Neuronal stem cell (in vitro differentiated cells): Measurements from ENCODE around the gene FBXL20.
A peak's percentile ranks its signal among the peaks of the same experiment; 100 is the strongest.

Source experiments
- DNase-seq: peaks from one replicate; pipeline ENCODE4 v3.0.0-alpha.2; 2013; ENCODE audit warnings: low spot score
- H2AFZ ChIP-seq: one replicate; pipeline ENCODE4 v1.6.1; 2013; ENCODE audit warnings: mild to moderate bottlenecking, low read length, inconsistent platforms
- H2AK5ac ChIP-seq: 2 replicates; pipeline ENCODE4 v1.6.1; 2013; ENCODE audit warnings: low read depth, mild to moderate bottlenecking, inconsistent platforms, low read length, moderate library complexity, mixed read lengths
- H2BK120ac ChIP-seq: 2 replicates; pipeline ENCODE4 v1.6.1; 2013; ENCODE audit warnings: low read depth, mild to moderate bottlenecking, inconsistent platforms, low read length, moderate library complexity, mixed read lengths
- H2BK12ac ChIP-seq: one replicate; pipeline ENCODE4 v1.6.1; 2013; ENCODE audit warnings: low read length, inconsistent platforms
- H2BK15ac ChIP-seq: 2 replicates; pipeline ENCODE4 v1.6.1; 2013; ENCODE audit warnings: mild to moderate bottlenecking, low read length, inconsistent platforms, mixed read lengths
- H2BK5ac ChIP-seq: one replicate; pipeline ENCODE4 v1.6.1; 2013; ENCODE audit warnings: inconsistent platforms, mild to moderate bottlenecking, low read length, moderate library complexity
- H3K14ac ChIP-seq: one replicate; pipeline ENCODE4 v1.6.1; 2013; ENCODE audit warnings: low read length, inconsistent platforms
- H3K18ac ChIP-seq: 2 replicates; pipeline ENCODE4 v1.6.1; 2013; ENCODE audit warnings: low read length, inconsistent platforms
- H3K23ac ChIP-seq: 2 replicates; pipeline ENCODE4 v1.6.1; 2013; ENCODE audit warnings: low read depth, mild to moderate bottlenecking, mixed read lengths, low read length, inconsistent platforms; ENCODE audit not compliant: poor library complexity
- H3K27ac ChIP-seq: replicated peaks from 3 replicates; pipeline ENCODE4 v1.5.1; 2013; ENCODE audit warnings: low read length, inconsistent platforms
- H3K27me3 ChIP-seq, 3 experiments: 2 replicates each; pipeline ENCODE4 v1.6.1; 2013; ENCODE audit warnings: low read length in 3 of 3, mild to moderate bottlenecking in 2 of 3, inconsistent platforms in 1 of 3, low read depth in 1 of 3, mixed read lengths in 1 of 3, moderate library complexity in 1 of 3; ENCODE audit not compliant: control insufficient read depth in 3 of 3, insufficient read depth in 3 of 3
- H3K36me3 ChIP-seq, 2 donors: replicated peaks in 1 of 2; 2 replicates each; pipeline ENCODE4 v1.6.1; 2013; ENCODE audit warnings: low read length in 2 of 2; ENCODE audit not compliant: control insufficient read depth in 2 of 2, insufficient read depth in 2 of 2
- H3K4ac ChIP-seq: 2 replicates; pipeline ENCODE4 v1.6.1; 2013; ENCODE audit warnings: inconsistent platforms, mild to moderate bottlenecking, low read length, moderate library complexity
- H3K4me1 ChIP-seq, 2 donors: 1 replicate in 1 of 2; 2 replicates in 1 of 2; pipeline ENCODE4 v1.6.1; 2013; ENCODE audit warnings: low read length in 2 of 2, low read depth in 1 of 2; ENCODE audit not compliant: control insufficient read depth in 2 of 2, insufficient read depth in 1 of 2
- H3K4me2 ChIP-seq: one replicate; pipeline ENCODE4 v1.6.1; 2013; ENCODE audit warnings: mild to moderate bottlenecking, low read length, inconsistent platforms; ENCODE audit not compliant: insufficient read depth, poor library complexity, severe bottlenecking
- H3K4me3 ChIP-seq, 2 donors: 2 replicates each; pipeline ENCODE4 v1.5.1; 2013; ENCODE audit warnings: low read length in 2 of 2, mild to moderate bottlenecking in 2 of 2, inconsistent platforms in 1 of 2, moderate library complexity in 1 of 2
- H3K79me1 ChIP-seq: one replicate; pipeline ENCODE4 v1.6.1; 2013; ENCODE audit warnings: low read depth, mild to moderate bottlenecking, inconsistent platforms, low read length, moderate library complexity
- H3K9ac ChIP-seq: one replicate; pipeline ENCODE4 v1.6.1; 2013; ENCODE audit warnings: mild to moderate bottlenecking, low read depth, low read length, inconsistent platforms; ENCODE audit not compliant: poor library complexity
- H3K9me3 ChIP-seq, 2 donors: replicated peaks in 1 of 2; 2 replicates each; pipeline versions ENCODE3 to v1.6.1; 2013; ENCODE audit warnings: low read length in 2 of 2, mild to moderate bottlenecking in 2 of 2, inconsistent platforms in 1 of 2, low read depth in 1 of 2, mixed read lengths in 1 of 2, moderate library complexity in 1 of 2; ENCODE audit not compliant: control insufficient read depth in 2 of 2, insufficient read depth in 1 of 2
- H4K8ac ChIP-seq: one replicate; pipeline ENCODE4 v1.6.1; 2013; ENCODE audit warnings: low read depth, mild to moderate bottlenecking, inconsistent platforms, low read length, moderate library complexity
- H4K91ac ChIP-seq: one replicate; pipeline ENCODE4 v1.6.1; 2013; ENCODE audit warnings: low read length, low read depth, mild to moderate bottlenecking, inconsistent platforms; ENCODE audit not compliant: poor library complexity
- WGBS, 2 donors: extraction: QIAGEN DNeasy Blood & Tissue Kit; methylation state at CpG; one replicate each; pipeline ENCODE4 v1.1.7; 2013; ENCODE audit warnings: missing lambda C conversion rate in 2 of 2, mixed read lengths in 1 of 2; ENCODE audit not compliant: insufficient read length in 2 of 2, insufficient replicate concordance in 1 of 2; ENCODE audit errors: extremely low coverage in 2 of 2; 5-methylcytosine and 5-hydroxymethylcytosine counted together

Gene FBXL20

DNA sequence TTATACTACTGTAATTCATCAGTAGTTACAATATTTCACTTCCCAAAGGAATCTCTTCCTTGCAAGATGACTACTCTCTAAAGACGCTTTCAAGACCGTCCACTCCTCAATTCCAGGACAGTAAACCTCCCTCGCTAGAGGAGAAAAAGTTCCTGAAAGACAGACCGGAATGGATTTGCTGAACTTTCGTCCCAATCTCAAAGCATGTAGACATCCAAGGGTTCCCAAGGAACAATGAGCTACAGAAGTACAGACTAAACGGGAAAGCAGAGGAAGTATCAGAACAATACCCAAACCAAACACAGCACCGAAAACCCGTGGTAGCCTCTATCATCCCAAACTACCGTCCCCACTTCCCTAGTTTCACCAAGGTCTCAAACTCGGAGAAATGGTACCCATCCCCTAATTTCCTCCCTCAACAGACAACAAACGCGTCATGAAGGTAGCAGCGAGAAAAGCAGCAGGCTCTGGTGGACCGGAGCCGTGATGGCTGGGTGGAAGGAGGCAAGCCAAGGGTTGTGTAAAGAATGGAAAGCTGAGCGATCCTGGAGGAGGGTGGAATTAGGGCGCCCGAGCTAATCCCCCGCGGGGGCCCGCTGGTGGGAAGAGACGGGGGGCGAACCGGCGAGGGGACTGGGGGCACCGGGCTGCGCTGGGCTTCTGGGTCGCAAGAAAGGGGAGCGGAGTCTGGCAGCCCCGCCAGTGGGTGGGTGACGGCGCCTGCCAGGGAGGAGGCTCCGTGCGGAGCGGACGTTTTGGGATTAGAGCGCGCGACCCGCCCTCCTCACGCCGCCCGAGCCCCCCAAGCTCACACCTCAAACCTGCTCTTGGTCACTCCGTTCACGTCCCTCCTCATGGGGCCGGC lies 647 bp downstream of the FBXL20 start:
- no peak overlapping the region for H2BK5ac ChIP-seq
- peak overlapping the region; percentile 95 for H3K18ac ChIP-seq
- no peak overlapping the region for H2BK12ac ChIP-seq
- no peak overlapping the region for H4K8ac ChIP-seq
- no peak overlapping the region for H2BK120ac ChIP-seq
- H2AK5ac ChIP-seq, result no peak overlapping the region
- H3K14ac ChIP-seq, result no peak overlapping the region
- no peak overlapping the region for H3K4ac ChIP-seq
- H3K27ac ChIP-seq, result peak overlapping the region; percentile 78
- H3K4me2 ChIP-seq, result peak overlapping the region; percentile 84
- H3K4me3 ChIP-seq, result peak overlapping the region; percentile 96 to 98
- H3K27me3 ChIP-seq, result no peaks in the 10 kb centered on the region
- H3K36me3 ChIP-seq, result peaks cover 0 to 14% of the 10 kb centered on the region in 2 donors
- no peaks in the 10 kb centered on the region for H3K9me3 ChIP-seq
- peaks cover 0 to 3% of the 10 kb centered on the region in 2 donors for H3K4me1 ChIP-seq
- H3K9ac ChIP-seq, result peak overlapping the region; percentile 95
- peak overlapping the region; percentile 67 for H2BK15ac ChIP-seq
- H3K23ac ChIP-seq, result peak overlapping the region; percentile 80
- peak overlapping the region; percentile 97 for H2AFZ ChIP-seq
- DNase-seq, result no peak
- H3K79me1 ChIP-seq, result peaks cover 6% of the 10 kb centered on the region
- WGBS, 2 donors, result no CpG with 5 or more reads among the region's 46 CpGs
- H4K91ac ChIP-seq, result no peak overlapping the region

GRCh38 chr17:39399791-39400190 lies 1.6 kb downstream of the FBXL20 start:
- no peak overlapping the region for H3K4ac ChIP-seq
- no peak overlapping the region for H2AFZ ChIP-seq
- no peak overlapping the region for H3K9ac ChIP-seq
- no peak overlapping the region for H2BK15ac ChIP-seq
- H3K23ac ChIP-seq, result no peak overlapping the region
- H3K36me3 ChIP-seq, result peaks cover 0 to 4% of the 10 kb centered on the region in 2 donors
- H3K27me3 ChIP-seq, result no peaks in the 10 kb centered on the region
- H4K8ac ChIP-seq, result no peak overlapping the region
- peaks cover 0 to 3% of the 10 kb centered on the region in 2 donors for H3K4me1 ChIP-seq
- DNase-seq, result no peak
- no peak overlapping the region for H3K18ac ChIP-seq
- H2BK12ac ChIP-seq, result no peak overlapping the region
- no peak overlapping the region for H3K4me2 ChIP-seq
- no CpG with 5 or more reads among the region's 4 CpGs for WGBS, 2 donors
- no peak overlapping the region for H2BK5ac ChIP-seq
- no peak overlapping the region for H3K14ac ChIP-seq
- H3K4me3 ChIP-seq, result peak overlapping the region in 1 of 2 donors; percentile 96
- H2BK120ac ChIP-seq, result no peak overlapping the region
- H3K79me1 ChIP-seq, result peaks cover 6% of the 10 kb centered on the region
- H3K9me3 ChIP-seq, result no peaks in the 10 kb centered on the region
- H4K91ac ChIP-seq, result no peak overlapping the region
- no peak overlapping the region for H2AK5ac ChIP-seq
- H3K27ac ChIP-seq, result no peak overlapping the region

DNA sequence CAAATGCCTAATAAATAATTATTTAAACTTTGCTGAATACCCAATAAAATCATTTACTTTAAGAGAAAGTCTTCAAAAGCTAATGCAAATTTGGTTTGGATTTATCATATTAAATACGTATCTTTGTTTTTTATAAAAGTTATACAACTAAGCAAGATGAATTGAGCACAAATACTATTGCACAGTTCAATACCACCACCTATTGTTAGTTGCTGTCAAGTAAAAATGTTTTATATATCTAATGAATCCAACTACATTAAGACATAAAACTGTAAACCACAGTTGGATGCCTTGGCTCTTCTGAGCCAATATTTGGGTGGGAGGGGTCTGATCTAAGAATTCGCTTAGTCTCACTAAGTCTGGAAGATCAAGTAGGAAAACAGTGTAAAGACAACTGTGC lies 7.7 kb downstream of the FBXL20 start:
- Histone ChIP-seq H3K9ac (no peak overlapping the region), H2BK12ac (no peak overlapping the region), H3K4me2 (no peak overlapping the region), H4K8ac (no peak overlapping the region), H2AK5ac (no peak overlapping the region), H2BK15ac (no peak overlapping the region), H3K4me1 (no peaks in the 10 kb centered on the region), H3K18ac (no peak overlapping the region), H3K36me3 (no peaks in the 10 kb centered on the region), H2BK5ac (no peak overlapping the region), H3K9me3 (no peaks in the 10 kb centered on the region), H3K27ac (no peak overlapping the region), H2BK120ac (no peak overlapping the region), H2AFZ (no peak overlapping the region), H3K14ac (no peak overlapping the region), H3K4ac (no peak overlapping the region), H4K91ac (no peak overlapping the region), H3K79me1 (peaks cover 2% of the 10 kb centered on the region), H3K23ac (no peak overlapping the region), H3K27me3 (no peaks in the 10 kb centered on the region), H3K4me3 (no peak overlapping the region)
- WGBS, 2 donors, result no CpG with 5 or more reads among the region's 2 CpGs
- no peak for DNase-seq

- Histone ChIP-seq H3K27ac (no peak overlapping the region), H2AFZ (no peak overlapping the region), H3K36me3 (peaks cover 0 to 5% of the 10 kb centered on the region in 2 donors), H2BK120ac (no peak overlapping the region), H3K9ac (no peak overlapping the region), H2BK15ac (no peak overlapping the region), H3K18ac (no peak overlapping the region), H3K4ac (no peak overlapping the region), H3K4me1 (no peaks in the 10 kb centered on the region), H3K23ac (no peak overlapping the region), H3K27me3 (no peaks in the 10 kb centered on the region), H2BK12ac (no peak overlapping the region), H4K8ac (no peak overlapping the region), H3K4me3 (no peak overlapping the region), H3K4me2 (no peak overlapping the region), H2BK5ac (no peak overlapping the region), H3K14ac (no peak overlapping the region), H3K79me1 (peaks cover 2% of the 10 kb centered on the region), H3K9me3 (no peaks in the 10 kb centered on the region), H2AK5ac (no peak overlapping the region), H4K91ac (no peak overlapping the region)
- 100% methylated on average over 1 of the region's 5 CpGs; no CpG with 5 or more reads in 1 of the 2 donors for WGBS, 2 donors
- no peak for DNase-seq
Measured at GRCh38 chr17:39391448-39391847, 10.0 kb downstream of the FBXL20 start.
